ENCODE data around the gene WFIKKN2. TPM values are rescaled to one million over a fixed set of nuclear protein-coding genes. Genes with fewer than 3 reads are reported as not detected.

WFIKKN2 gene
- total and polyA plus RNA-seq, 10 of the 15 experiments (the other 5 are each of a cell fraction or from before 2014, with no cell fraction given), result 0.06 TPM; not detected in 9

GRCh38 chr17:50805486-50805885, 29.9 kb upstream of the WFIKKN2 start (continued):
- TF ChIP-seq ZNF592 (IDR thresholded peaks at IDR 0.05) (no peak), NR2C2 (IDR thresholded peaks at IDR 0.05; ENCODE audit: borderline replicate concordance, control insufficient read depth, insufficient read length, low read depth) (no peak), BCLAF1 (IDR thresholded peaks at IDR 0.05) (no peak), ZZZ3 (IDR thresholded peaks at IDR 0.05; ENCODE audit: control insufficient read depth, insufficient read length, low read depth) (no peak), ATF7 (IDR thresholded peaks at IDR 0.05; ENCODE audit: low read depth) (no peak), RB1 (IDR thresholded peaks at IDR 0.05; ENCODE audit: borderline replicate concordance) (no peak), MTA3 (IDR thresholded peaks at IDR 0.05; ENCODE audit: borderline replicate concordance, low read length) (no peak), SMARCA5 (IDR thresholded peaks at IDR 0.05) (no peak)

Measured in GM12878 (cell line).